HG03108 (cell line): ENCODE results near the gene ABL2.
"Not testable (repeated sequence)": the region's sequence is repeated elsewhere in the genome, so short reads cannot be mapped to it uniquely, and the experiment has no call there.

Source experiments
- ATAC-seq: cut with Tn5 transposase; IDR thresholded peaks from one replicate; pipeline ENCODE4 v1.9.1; 2021; ENCODE audit warnings: moderate library complexity; ENCODE audit not compliant: unreplicated experiment

Gene ABL2

DNA sequence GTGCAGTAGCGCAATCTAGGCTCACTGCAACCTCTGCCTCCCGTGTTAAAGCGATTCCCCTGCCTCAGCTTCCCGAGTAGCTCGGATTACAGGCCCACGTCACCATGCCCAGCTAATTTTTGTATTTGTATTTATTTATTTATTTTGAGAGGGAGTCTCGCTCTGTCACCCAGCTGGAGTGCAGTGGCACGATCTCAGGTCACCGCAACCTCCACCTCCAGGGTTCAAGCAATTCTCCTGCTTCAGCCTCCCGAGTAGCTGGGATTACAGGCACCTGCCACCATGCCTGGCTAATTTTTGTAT is 59.1 kb downstream of the ABL2 start:
- ATAC-seq: not testable (repeated sequence)

DNA sequence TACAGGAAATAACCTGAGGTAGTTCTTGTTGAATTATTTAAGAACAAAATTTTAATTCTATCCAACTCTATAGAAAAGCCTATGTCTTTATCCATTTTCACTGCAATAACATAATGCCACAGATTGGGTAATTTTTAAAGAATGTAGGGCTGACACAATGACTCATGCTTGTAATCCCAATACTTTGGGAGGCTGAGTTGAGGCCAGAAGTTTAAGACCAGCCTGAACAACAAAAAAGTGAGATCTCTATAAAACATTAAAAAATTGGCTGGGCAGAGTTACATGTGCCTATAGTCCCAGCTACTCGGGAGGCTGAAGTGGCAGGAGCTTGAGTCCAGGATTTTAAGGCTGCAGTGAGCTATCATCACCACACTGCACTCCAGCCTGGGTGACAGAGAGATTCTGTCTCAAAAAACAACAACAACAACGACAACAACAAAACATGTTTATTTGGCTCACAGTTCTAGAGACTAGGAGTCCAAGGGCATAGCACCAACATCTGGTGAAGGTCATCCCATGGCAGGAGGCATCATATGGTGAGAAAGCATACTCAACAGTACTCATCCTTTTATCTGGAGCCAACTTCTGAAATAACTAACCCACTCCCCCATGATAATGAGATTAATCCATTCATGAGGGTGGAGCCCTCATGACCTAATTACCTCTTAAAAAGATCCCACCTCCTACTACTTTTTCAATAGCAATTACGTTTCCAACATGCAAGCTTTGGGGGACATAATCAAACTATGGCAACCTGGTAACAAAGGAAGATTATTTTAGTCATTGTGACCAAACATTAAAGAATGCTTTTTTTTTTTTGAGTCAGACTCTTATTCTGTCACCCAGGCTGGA is 59.6 kb downstream of the ABL2 start:
- ATAC-seq: no peak

GRCh38 chr1:179168536-179168935 is 60.9 kb downstream of the ABL2 start:
- no peak for ATAC-seq

GRCh38 chr1:179167955-179168354 is 61.5 kb downstream of the ABL2 start:
- no peak for ATAC-seq

DNA sequence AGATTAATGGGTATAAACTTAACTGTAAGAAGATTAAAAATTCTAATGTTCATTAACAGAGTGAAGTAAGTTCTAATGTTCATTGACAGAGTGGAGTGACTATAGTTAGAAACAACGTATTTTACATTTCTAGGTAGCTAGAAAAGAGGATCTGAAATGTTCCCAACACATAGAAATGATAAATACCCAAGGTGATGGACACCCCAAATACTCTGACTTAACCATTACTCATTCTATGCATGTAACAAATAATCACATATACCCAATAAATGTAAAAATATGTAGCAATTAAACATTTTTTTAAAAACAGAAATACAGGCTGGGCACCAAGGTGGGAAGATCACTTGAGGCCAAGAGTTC is 62.1 kb downstream of the ABL2 start:
- no peak for ATAC-seq

DNA sequence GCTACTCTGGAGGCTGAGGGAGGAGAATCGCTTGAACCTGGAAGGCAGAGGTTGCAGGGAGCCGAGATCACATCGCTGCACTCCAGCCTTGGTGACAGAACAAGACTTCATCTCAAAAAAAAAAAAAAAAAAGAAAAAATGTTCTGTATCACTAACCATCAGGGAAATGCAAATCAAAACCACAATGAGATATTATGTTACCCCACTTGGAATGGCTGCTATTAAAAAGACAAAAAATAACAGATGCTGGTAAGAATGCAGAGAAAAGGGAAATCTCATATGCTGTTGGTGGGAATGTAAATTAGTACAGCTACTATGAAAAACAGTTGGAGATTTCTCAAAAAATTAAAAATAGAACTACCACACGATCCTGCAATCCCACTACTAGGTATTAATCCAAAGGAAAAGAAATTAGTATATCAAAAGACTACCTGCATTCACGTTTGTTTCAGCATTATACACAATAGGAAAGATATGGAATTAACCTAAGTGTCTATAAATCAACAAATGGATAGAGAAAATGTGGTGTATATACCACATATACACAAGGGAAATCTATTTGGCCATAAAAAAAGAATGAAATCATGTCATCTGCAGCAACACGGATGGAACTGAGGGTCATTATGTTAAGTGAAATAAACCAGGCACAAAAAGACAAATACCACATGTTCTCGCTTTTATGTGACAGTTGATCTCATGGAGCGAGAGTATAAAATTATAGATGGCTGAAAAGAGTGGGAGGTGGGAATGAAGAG is 62.6 kb downstream of the ABL2 start:
- no peak for ATAC-seq

DNA sequence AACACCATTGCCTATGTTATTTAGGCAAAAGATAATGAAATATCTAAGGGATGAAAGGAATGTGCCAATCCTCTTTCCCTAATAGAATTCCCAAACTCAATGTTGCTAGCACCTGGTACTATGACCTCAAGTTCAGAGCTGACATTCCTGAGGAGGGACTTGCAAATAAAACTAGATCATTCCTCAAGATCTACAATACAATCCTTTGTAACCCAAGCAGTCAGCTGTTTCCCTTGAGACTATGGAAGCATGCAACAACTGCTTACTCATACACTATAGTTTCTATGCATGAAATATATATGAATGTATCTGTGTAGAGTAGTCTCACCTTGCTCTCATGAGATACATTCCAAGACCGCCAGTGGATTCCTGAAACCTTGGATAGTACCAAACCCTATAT is 65.0 kb downstream of the ABL2 start:
- ATAC-seq: no peak

GRCh38 chr1:179156708-179157107 is 72.8 kb downstream of the ABL2 start:
- no peak for ATAC-seq

GRCh38 chr1:179156026-179156425 is 73.5 kb downstream of the ABL2 start:
- ATAC-seq: no peak

- ATAC-seq: no peak
Observed at GRCh38 chr1:179155615-179156014, 73.9 kb downstream of the ABL2 start.

GRCh38 chr1:179154437-179154836 is 75.0 kb downstream of the ABL2 start:
- ATAC-seq: no peak

DNA sequence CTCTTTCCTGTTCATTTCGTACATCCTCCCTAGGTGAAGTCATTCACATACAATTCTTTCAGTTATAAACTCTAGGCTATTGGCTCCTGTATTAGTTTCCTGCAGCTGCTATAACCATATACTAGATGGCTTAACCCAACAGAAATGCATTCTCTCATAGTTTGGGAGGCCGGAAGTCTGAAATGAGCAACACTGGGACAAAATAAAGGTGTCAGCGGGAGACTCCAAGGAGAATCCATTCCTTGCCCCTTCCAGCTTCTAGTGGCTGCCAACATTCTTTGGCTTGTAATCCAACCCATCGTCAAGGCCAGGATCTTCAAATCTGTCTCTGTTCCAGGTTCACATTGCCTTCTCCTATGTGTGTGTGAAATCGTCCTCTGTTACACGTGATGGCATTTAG is 76.3 kb downstream of the ABL2 start:
- ATAC-seq: no peak

DNA sequence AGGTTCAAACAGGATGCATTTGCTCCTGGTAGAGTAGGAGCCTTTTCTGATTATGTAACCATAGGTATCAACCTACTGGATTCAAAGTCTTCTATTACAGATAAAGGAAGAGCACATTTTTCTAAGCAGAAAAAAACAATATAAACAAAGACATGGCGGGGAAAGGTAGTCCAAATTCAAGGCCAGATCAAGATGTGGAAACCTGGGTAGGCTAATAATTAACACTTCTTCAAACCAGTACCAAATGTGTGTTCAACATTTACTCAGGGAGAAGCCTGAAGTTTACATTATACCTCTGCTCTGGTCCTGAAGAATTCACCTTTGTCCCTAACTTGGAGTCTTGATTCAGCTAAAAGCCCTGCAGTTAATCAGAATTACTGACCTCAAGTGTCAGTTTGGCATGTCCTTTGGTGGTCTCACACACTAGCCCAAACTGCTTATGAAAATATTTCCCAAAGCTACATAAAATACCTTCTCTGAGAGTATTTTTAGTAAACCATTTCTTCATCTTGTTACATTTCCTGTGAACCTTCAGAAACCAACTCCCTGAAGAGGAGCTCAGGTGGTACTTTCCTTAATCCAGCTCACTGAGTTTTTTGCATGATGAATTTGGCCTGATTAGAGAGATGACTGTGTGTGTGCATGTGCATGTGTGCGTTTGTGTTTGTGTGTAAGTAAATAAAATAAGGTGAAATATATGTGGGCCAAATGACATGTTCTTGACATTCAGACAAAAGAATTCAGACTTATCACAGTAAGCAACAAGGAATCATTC is 77.4 kb downstream of the ABL2 start:
- ATAC-seq: peak; percentile 58

DNA sequence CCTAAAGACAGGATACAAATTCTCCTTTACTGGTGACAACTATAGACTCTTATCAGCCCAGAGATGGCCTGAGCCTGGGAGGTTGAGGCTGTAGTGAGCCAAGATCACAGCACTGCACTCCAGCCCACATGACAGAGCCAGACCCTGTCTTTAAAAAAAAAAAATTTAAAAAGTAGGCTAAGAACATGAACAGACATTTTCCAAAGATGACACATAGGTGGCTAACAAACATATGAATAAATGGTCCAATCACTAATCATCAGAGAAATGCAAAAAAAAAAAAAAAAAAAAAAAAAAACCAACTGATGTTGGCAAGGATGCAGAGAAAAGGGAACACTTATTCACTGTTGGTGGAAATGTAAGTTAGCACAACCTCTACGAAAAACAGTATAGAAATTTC is 82.6 kb downstream of the ABL2 start:
- no peak for ATAC-seq

DNA sequence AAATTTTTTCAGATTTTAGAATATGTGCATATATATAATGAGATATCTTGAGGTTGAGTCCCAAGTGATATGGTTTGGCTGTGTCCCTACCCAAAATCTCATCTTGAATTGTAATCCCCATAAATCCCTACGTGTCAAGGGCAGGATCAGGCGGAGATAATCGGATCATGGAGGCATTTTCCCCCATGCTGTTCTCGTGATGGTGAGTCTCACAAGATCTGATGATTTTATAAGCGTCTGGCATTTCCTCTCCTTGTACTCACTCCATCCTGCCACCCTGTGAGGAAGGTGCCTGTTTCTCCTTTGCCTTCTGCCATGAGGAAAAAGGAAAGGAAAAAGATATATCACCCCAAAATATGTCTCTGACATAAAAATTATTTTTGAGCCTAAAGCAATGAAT is 83.0 kb downstream of the ABL2 start:
- no peak for ATAC-seq

GRCh38 chr1:179145521-179145920 is 84.0 kb downstream of the ABL2 start:
- no peak for ATAC-seq

DNA sequence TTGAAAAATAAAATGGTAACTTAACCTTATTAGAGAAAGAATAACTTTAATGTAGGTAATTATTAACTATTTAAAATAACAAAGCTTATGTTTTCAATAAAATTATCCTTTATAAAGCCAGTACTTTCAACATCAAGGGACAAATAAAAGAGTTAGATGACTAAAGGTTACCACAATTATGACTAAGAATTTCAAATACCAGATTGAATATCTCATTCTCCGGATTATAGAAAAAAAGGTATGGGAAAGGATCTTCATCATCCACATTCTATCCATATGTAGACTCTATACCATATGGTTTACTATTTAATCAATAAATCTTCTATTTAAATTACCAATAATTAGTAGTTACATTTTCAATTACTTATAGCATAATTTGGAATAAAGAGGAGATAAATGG is 84.9 kb downstream of the ABL2 start:
- ATAC-seq: no peak

DNA sequence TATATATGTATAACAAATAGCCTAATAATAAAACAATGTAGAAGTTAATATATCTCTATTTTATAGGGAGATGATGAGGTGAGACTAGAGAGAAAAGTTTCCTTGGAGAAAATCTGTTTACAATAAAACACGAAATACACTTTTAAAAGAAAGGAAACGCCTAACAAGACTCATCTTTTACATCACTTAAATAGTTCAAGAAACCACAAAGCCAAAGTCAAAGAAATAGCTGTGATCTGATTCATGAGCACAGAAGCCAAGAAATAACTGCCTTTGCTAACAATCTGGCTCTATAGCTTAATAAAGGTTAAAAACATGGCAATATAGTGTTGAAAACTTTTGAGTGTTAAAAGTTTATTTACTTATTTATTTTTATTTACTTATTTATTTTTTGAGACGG is 86.2 kb downstream of the ABL2 start:
- ATAC-seq: no peak

DNA sequence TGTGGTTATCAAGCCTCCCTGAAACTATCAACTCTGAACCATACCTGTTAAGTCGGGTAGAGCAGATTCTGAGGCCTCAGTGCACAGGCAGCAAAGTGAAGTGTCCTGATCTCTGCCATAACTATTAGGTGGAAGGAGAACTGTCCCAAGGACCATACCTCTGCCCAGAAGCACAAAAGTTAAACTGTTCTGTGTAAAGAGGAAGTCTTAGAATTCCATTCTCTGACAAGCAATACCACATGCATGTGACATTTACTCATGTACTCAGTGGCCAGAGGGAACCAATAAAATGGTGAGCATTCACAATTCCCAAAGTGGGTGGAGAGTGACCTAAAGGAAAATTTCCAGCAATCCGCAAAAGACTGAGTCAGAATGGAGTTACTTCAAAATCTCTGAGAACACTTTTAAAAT is 86.6 kb downstream of the ABL2 start:
- no peak for ATAC-seq

DNA sequence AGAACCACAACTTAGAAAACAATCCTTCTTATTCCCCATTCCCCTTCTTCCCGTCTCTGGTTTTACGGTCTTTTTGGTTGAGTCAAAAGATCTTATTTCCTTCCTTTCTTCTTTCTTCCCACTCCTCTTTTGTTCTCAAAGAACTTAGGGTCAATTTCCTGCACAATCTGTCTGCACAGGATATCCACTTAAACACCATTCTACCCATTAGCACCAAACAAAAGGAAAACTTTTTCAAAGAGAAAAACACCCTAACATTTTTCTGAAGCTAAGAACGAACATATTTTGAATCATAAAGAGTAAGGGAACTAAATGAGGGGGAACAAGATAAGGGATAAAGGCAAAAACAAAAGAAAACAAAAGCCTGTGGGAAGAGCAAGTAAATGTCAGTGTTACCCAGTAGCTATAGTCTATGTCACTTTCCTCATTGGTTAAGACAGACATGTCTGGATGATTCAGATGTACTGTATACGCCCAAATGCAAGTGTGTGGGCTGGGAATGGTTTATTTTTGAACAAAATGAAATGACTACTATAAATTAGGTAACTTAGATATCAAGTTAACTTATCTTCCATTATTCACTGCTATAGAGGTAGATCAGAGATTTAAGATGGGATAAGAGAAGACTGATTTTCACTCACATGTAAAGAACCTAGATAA is 87.8 kb downstream of the ABL2 start:
- ATAC-seq: no peak

GRCh38 chr1:179138755-179139154 is 90.7 kb downstream of the ABL2 start:
- ATAC-seq: not testable (repeated sequence)
